Measurements from ENCODE around the gene ARAP2.

ARAP2 gene

DNA sequence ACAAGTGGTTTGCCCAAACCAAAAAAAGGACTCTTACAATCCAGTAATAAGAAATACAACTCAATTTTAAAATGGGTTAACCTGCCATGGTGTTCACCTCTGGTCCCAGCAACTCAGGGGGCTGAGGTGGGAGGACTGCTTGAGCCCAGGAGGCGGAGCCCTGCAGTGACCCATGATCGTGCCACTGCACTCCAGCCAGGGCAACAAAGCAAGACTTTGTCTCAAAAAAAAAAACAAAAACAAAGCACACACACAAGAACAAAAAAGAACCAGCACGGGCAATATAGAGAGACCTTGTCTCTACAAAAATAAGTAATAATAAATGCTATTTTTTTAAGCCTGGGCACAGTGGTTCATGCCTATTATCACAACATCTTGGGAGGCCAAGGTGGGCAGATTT is 28.7 kb downstream of the ARAP2 start:
- no peaks in the 10 kb centered on the region for H3K9me3 ChIP-seq (ENCODE audit: control insufficient read depth, insufficient read depth, low read depth, low read length)
- H3K4me1 ChIP-seq (ENCODE audit: control insufficient read depth, insufficient read depth, low read length): no peaks in the 10 kb centered on the region
- H3K27ac ChIP-seq (ENCODE audit: low read depth, low read length): no peak overlapping the region

DNA sequence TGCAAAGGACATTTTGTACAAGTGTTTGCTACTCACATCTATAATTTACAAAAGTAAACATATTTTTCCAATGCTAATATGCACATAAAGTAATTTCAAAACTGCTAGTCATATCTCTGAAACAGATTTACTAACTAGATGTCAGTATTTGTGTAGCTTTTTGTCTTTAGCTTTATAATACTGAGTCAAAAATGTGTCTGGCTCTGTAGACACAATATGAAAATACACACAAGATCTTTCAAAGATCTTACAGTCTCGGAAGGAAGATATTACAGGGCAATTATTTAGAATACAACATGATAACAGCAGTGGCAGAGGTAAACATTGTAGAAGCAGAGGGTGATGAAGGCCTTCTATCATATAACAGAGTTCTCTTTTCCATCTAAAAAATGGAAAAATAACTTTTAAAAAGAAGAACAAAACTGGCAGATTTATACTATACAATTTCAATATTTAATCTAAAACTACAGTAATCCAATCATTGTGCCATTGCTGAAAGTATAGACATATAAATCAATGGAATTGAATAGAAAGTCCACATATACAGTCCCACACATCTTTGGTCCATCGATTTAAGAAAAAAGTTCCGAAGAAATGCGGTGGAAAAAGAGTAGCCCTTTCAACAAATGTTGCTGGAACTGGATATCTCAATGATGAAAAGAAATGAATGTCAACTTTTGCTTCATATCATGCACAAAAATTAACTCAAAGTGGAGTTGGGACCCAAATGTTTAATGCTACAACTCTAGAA is 29.4 kb downstream of the ARAP2 start:
- no peaks in the 10 kb centered on the region for H3K9me3 ChIP-seq (ENCODE audit: control insufficient read depth, insufficient read depth, low read depth, low read length)
- H3K36me3 ChIP-seq (ENCODE audit: control insufficient read depth, insufficient read depth, low read length): no peaks in the 10 kb centered on the region
- H3K4me1 ChIP-seq (ENCODE audit: control insufficient read depth, insufficient read depth, low read length): no peaks in the 10 kb centered on the region
- H3K27ac ChIP-seq (ENCODE audit: low read depth, low read length): no peak overlapping the region
- no peaks in the 10 kb centered on the region for H3K27me3 ChIP-seq (ENCODE audit: control insufficient read depth, insufficient read depth, low read length)
- no peak overlapping the region for H3K4me3 ChIP-seq (ENCODE audit: low read depth, low read length)
- H3K9ac ChIP-seq (ENCODE audit: low read length): no peak overlapping the region

More for the DNA sequence above, 28.7 kb downstream of the ARAP2 start:
- Histone ChIP-seq H3K27me3 (ENCODE audit: control insufficient read depth, insufficient read depth, low read length) (no peaks in the 10 kb centered on the region), H3K36me3 (ENCODE audit: control insufficient read depth, insufficient read depth, low read length) (no peaks in the 10 kb centered on the region), H3K4me3 (ENCODE audit: low read depth, low read length) (no peak overlapping the region), H3K9ac (ENCODE audit: low read length) (no peak overlapping the region)

DNA sequence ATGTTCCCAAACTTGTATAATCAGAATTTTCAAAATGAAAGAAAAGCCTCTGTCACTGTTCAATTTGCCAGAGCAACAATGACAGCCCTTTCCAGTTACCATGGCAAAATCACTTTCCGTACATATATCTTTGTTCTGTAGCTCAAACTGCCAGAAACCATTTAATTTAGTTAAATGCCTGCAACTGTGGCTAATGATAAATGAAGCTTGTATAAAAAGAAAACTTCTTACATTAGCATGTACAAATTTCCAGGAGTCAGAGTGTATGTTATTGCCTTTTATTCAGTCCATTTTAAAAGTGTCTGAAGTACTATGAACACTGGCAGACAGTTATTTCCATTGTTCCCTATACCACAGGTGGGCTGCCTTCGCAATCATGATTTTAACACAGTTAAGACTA is 30.3 kb downstream of the ARAP2 start:
- Histone ChIP-seq H3K9me3 (ENCODE audit: control insufficient read depth, insufficient read depth, low read depth, low read length) (no peaks in the 10 kb centered on the region), H3K4me1 (ENCODE audit: control insufficient read depth, insufficient read depth, low read length) (no peaks in the 10 kb centered on the region), H3K27ac (ENCODE audit: low read depth, low read length) (no peak overlapping the region), H3K4me3 (ENCODE audit: low read depth, low read length) (no peak overlapping the region), H3K9ac (ENCODE audit: low read length) (no peak overlapping the region), H3K36me3 (ENCODE audit: control insufficient read depth, insufficient read depth, low read length) (no peaks in the 10 kb centered on the region), H3K27me3 (ENCODE audit: control insufficient read depth, insufficient read depth, low read length) (no peaks in the 10 kb centered on the region)

DNA sequence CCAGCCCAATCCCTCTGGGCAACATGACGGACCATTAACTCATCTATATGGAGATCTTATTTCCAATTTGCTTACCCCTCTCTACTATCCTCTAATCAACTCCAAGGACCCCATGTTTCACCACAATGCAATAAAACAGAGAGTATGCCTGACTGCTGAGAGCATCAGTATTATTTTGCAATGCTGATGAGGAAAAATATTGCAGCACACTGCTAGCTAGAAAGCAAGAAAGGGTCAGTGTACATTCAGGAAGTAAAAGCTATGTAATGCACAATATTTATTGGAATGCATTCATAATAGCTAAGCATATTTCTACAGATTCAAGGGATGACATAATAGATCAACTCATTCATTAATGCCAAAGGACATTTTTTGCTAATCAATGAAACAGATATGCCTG is 33.2 kb downstream of the ARAP2 start:
- Histone ChIP-seq H3K4me3 (ENCODE audit: low read depth, low read length) (no peak overlapping the region), H3K9me3 (ENCODE audit: control insufficient read depth, insufficient read depth, low read depth, low read length) (no peaks in the 10 kb centered on the region), H3K27me3 (ENCODE audit: control insufficient read depth, insufficient read depth, low read length) (no peaks in the 10 kb centered on the region), H3K9ac (ENCODE audit: low read length) (no peak overlapping the region), H3K27ac (ENCODE audit: low read depth, low read length) (no peak overlapping the region), H3K36me3 (ENCODE audit: control insufficient read depth, insufficient read depth, low read length) (no peaks in the 10 kb centered on the region), H3K4me1 (ENCODE audit: control insufficient read depth, insufficient read depth, low read length) (no peaks in the 10 kb centered on the region)

DNA sequence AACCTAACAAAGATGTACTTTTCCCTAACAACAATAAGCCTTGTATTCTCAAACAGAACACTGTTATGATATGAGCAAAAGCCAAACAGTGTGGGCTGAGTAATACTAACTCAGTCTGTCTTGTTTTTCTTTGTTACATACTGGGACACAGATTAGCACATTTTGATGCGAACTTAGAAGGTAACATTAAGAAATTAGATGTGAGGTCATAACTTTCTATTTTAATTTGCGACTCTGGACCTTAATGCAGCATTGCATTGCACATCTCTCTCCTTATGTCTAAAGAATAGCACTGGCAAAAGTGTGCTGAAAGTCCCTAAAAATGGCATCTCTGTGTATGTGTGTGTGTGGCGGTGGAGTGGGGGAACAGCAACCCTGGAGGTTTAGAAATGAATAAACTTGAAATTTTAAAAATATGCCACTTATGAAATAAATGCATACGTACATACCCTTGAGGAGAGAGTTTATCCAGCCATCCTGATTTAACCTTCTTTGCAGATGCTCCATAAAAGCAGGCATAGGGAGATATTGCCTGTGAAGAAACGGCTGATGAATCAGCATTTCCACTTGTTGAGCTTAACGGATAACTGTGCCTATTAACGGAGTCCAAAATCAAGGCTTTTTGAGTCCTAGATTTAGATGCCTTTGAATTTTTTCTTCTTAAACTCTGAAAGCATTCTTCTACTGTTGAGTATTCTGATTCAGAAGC is 34.2 kb downstream of the ARAP2 start:
- Histone ChIP-seq H3K36me3 (ENCODE audit: control insufficient read depth, insufficient read depth, low read length) (no peaks in the 10 kb centered on the region), H3K27me3 (ENCODE audit: control insufficient read depth, insufficient read depth, low read length) (no peaks in the 10 kb centered on the region), H3K27ac (ENCODE audit: low read depth, low read length) (no peak overlapping the region), H3K9me3 (ENCODE audit: control insufficient read depth, insufficient read depth, low read depth, low read length) (no peaks in the 10 kb centered on the region), H3K4me1 (ENCODE audit: control insufficient read depth, insufficient read depth, low read length) (no peaks in the 10 kb centered on the region), H3K9ac (ENCODE audit: low read length) (no peak overlapping the region), H3K4me3 (ENCODE audit: low read depth, low read length) (no peak overlapping the region)

DNA sequence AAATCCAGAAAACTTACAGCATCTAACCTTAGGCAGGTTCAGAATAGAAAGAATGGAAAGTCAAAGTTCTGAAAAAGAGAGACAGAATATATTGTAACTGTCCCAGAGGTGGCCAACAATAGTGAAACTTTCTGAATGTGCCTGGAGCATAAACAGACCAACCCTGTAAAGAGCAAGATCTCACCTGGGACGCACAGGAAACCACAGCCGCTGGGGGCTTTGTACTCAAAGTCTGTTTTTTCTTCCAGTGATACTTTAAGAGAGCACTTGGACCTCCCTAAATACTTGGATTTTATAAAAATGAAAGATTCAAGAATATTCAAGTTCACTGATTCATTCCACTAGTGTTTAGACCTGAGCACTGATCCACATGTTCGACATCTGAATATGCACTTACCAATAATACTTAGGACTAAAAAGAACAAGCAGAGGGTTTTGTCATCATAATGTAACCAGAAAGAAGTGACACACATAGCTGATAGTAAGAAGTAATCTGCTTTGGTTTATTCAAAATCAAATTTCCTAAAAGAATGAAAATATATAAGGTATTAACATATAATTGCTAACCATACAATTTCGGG is 35.3 kb downstream of the ARAP2 start:
- Histone ChIP-seq H3K4me3 (ENCODE audit: low read depth, low read length) (no peak overlapping the region), H3K9me3 (ENCODE audit: control insufficient read depth, insufficient read depth, low read depth, low read length) (no peaks in the 10 kb centered on the region), H3K27ac (ENCODE audit: low read depth, low read length) (no peak overlapping the region), H3K36me3 (ENCODE audit: control insufficient read depth, insufficient read depth, low read length) (no peaks in the 10 kb centered on the region), H3K27me3 (ENCODE audit: control insufficient read depth, insufficient read depth, low read length) (no peaks in the 10 kb centered on the region), H3K9ac (ENCODE audit: low read length) (no peak overlapping the region), H3K4me1 (ENCODE audit: control insufficient read depth, insufficient read depth, low read length) (no peaks in the 10 kb centered on the region)

DNA sequence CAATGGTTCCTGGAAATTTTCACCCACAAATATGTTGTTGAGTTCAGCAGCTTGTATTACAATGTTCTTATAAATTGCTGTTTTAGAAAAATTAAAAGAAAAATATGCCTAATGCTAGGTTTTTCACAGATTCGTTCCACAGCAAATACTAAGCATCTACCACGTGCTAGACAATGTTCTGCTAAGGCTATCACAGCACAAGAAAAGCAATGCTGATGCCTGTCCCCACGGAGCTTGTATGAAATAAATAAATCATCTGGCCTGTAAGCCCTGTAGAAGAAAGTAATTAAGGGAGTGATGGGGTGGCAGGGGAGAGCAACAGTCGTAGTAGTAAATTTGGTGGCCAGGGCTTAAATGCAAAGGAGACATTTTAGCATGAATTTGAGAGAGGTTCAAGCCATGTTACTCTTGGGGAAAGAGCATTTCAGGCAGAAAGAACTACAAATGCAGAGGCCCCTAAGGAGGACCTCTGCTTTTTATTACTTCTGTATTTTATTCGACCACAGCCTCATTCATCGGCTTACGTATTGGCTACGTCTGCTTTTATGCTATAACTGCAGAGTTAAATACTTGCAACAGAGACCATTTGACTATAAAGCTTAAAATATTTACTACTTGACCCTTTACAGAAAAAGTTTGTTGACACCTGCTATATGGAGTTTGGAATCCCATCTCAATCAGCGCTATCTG is 36.3 kb downstream of the ARAP2 start:
- H3K4me3 ChIP-seq (ENCODE audit: low read depth, low read length): no peak overlapping the region
- no peak overlapping the region for H3K27ac ChIP-seq (ENCODE audit: low read depth, low read length)
- no peak overlapping the region for H3K9ac ChIP-seq (ENCODE audit: low read length)
- H3K4me1 ChIP-seq (ENCODE audit: control insufficient read depth, insufficient read depth, low read length): no peaks in the 10 kb centered on the region
- H3K9me3 ChIP-seq (ENCODE audit: control insufficient read depth, insufficient read depth, low read depth, low read length): no peaks in the 10 kb centered on the region
- no peaks in the 10 kb centered on the region for H3K36me3 ChIP-seq (ENCODE audit: control insufficient read depth, insufficient read depth, low read length)
- no peaks in the 10 kb centered on the region for H3K27me3 ChIP-seq (ENCODE audit: control insufficient read depth, insufficient read depth, low read length)

DNA sequence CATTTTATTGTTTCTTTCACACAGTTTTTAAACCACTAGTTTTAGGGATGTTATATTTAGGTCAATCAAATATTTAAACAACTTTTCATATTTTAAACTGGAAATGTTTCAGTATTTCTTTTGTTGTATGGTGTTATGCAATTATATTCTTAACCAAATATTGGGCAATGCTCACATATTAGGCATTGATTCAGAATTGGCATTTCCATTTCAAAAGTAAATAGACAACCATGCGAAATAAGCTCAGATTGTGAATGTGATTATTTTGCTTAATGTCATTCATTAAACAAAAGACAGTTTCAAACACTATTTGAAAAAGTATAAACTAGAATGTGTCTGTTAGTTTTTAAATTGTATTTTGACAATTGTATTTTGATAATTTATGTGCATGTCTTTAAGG is 36.9 kb downstream of the ARAP2 start:
- no peaks in the 10 kb centered on the region for H3K9me3 ChIP-seq (ENCODE audit: control insufficient read depth, insufficient read depth, low read depth, low read length)
- no peaks in the 10 kb centered on the region for H3K4me1 ChIP-seq (ENCODE audit: control insufficient read depth, insufficient read depth, low read length)
- no peak overlapping the region for H3K4me3 ChIP-seq (ENCODE audit: low read depth, low read length)
- H3K27me3 ChIP-seq (ENCODE audit: control insufficient read depth, insufficient read depth, low read length): no peaks in the 10 kb centered on the region
- no peaks in the 10 kb centered on the region for H3K36me3 ChIP-seq (ENCODE audit: control insufficient read depth, insufficient read depth, low read length)
- H3K27ac ChIP-seq (ENCODE audit: low read depth, low read length): no peak overlapping the region
- H3K9ac ChIP-seq (ENCODE audit: low read length): no peak overlapping the region

DNA sequence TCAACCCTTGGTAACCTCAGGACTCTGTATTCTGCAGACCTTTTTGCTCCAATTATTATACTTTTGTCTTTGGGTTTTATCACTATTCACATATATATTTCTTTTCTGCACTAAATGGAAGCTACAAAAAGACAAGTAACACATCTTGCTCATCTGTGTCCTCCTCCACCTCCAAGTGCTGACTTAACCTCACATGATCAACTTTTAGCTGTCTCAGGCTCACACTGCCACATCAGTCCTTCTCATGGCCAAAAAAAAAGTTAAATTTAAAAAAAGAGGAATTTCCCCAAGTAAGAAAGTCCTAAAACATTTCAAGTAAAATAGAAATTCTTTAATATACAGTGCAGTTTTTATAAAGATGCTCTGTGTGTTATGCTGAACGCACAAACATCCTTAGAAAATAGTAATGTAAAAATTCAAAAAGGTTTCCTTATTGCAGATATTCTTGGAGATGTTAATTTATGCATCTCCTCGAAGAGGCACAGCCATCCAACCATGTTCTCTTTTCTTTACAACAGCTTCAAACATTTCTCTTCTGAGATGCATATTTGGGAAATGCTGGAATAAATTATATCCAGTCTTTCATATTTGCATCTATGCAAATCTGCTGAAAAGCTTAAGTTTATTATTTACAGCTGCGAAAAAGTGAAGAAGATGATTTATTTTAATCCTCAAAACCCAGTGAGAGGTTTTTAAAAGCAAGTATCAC is 37.6 kb downstream of the ARAP2 start:
- no peak overlapping the region for H3K9ac ChIP-seq (ENCODE audit: low read length)
- H3K27me3 ChIP-seq (ENCODE audit: control insufficient read depth, insufficient read depth, low read length): no peaks in the 10 kb centered on the region
- H3K36me3 ChIP-seq (ENCODE audit: control insufficient read depth, insufficient read depth, low read length): no peaks in the 10 kb centered on the region
- no peak overlapping the region for H3K4me3 ChIP-seq (ENCODE audit: low read depth, low read length)
- H3K4me1 ChIP-seq (ENCODE audit: control insufficient read depth, insufficient read depth, low read length): no peaks in the 10 kb centered on the region
- no peak overlapping the region for H3K27ac ChIP-seq (ENCODE audit: low read depth, low read length)
- no peaks in the 10 kb centered on the region for H3K9me3 ChIP-seq (ENCODE audit: control insufficient read depth, insufficient read depth, low read depth, low read length)

DNA sequence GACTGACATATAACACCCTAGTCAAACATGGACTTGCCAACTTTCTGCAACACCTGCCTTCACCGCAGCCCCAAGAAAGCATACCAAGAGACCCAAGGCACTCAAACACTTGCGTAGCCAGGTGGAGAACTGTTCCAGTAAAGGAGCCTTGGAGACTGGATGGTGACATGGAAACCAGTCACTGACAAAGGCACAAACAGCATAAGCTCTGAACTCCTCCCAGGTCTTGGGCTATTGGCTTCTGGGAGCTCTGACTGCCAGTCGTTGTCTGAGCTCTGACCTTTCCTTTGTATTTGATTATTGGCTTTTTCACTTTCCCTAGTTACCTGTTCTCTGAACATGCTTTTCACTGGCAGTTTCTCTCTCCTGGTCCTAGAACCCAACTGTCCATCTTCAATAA is 38.3 kb downstream of the ARAP2 start:
- Histone ChIP-seq H3K9me3 (ENCODE audit: control insufficient read depth, insufficient read depth, low read depth, low read length) (no peaks in the 10 kb centered on the region), H3K4me3 (ENCODE audit: low read depth, low read length) (no peak overlapping the region), H3K36me3 (ENCODE audit: control insufficient read depth, insufficient read depth, low read length) (no peaks in the 10 kb centered on the region), H3K4me1 (ENCODE audit: control insufficient read depth, insufficient read depth, low read length) (no peaks in the 10 kb centered on the region), H3K27me3 (ENCODE audit: control insufficient read depth, insufficient read depth, low read length) (no peaks in the 10 kb centered on the region), H3K9ac (ENCODE audit: low read length) (no peak overlapping the region), H3K27ac (ENCODE audit: low read depth, low read length) (no peak overlapping the region)
